ENCODE measurements around the gene SMAD5. TPM values are rescaled to one million over a fixed set of nuclear protein-coding genes. Genes with fewer than 3 reads are reported as not detected.

SMAD5 gene
- total and polyA plus RNA-seq, 2 of the 13 experiments (the other 11 are each of a cell fraction or from before 2014, with no cell fraction given), result 27.2 to 48.5 TPM

GRCh38 chr5:136212252-136212721, 79.6 kb downstream of the SMAD5 start:
- H2AFZ ChIP-seq (ENCODE audit: low read length), result no peak overlapping the region
- H3K4me2 ChIP-seq (ENCODE audit: low read depth, low read length), result no peak overlapping the region
- no peak overlapping the region for H3K9ac ChIP-seq (ENCODE audit: insufficient read depth, low read depth, low read length)
- WGBS (ENCODE audit: low lambda C conversion rate), result 39% methylated on average over 8 of the region's 10 CpGs
- in situ Hi-C loops (cut with HindIII; ENCODE audit: extremely low pct_ligation_motif_present, low pct_unique_long_range_greater_than_20kb), result loop anchor here (5.0 kb wide), 1 partner anchor 325 kb away; no protein-coding TSS in a partner anchor
- no peaks in the 10 kb centered on the region for H3K4me1 ChIP-seq (ENCODE audit: insufficient read depth, low read length)
- no peaks in the 10 kb centered on the region for H3K36me3 ChIP-seq (replicated peaks in 1 of 2; ENCODE audit: control insufficient read depth in 1 of 2, insufficient read depth in 2 of 2, low read length in 2 of 2)
- H3K27ac ChIP-seq (ENCODE audit: extremely low read length, insufficient read depth, low read length), result no peak overlapping the region
- H4K20me1 ChIP-seq (ENCODE audit: insufficient read depth, low read length), result no peaks in the 10 kb centered on the region
- no peaks in the 10 kb centered on the region for H3K9me3 ChIP-seq (ENCODE audit: low read length)
- intact Hi-C loops (cut with micrococcal nuclease; ENCODE audit: unreplicated experiment), result loop anchor here (1.0 kb wide), 1 partner anchor 325 kb away; no protein-coding TSS in a partner anchor
- H3K4me3 ChIP-seq (replicated peaks in 1 of 3; ENCODE audit: insufficient read depth in 1 of 3, low read depth in 2 of 3, low read length in 3 of 3), result no peak overlapping the region
- DNase-seq (ENCODE audit: low spot score) (peak; percentile 21), ATAC-seq (peak; percentile 63), FAIRE-seq (peak; percentile 28)
- no peaks in the 10 kb centered on the region for H3K79me2 ChIP-seq (ENCODE audit: insufficient read depth, low read length)
- ChIA-PET CTCF (ENCODE audit: low intra/inter-chr PET ratio, low total read pairs) (interaction anchor here (0.9 to 1.9 kb wide), 3 partner anchors 325 to 332 kb away, joined by 3 to 19 read pairs (median 4); no protein-coding TSS in a partner anchor), POLR2A (no interaction called here)
- H3K27me3 ChIP-seq (ENCODE audit: control insufficient read depth in 1 of 2, insufficient read depth in 2 of 2, low read length in 2 of 2), result peaks cover 0 to 44% of the 10 kb centered on the region in 2 experiments; a peak in 3 of 5 replicates
- BruUV-seq (replicated peaks), result no TSS peak
- TF ChIP-seq CTCF (CRISPR knock-in tag; IDR thresholded peaks at IDR 0.05) (peak; percentile 90), KDM2A (CRISPR knock-in tag; IDR thresholded peaks at IDR 0.05; ENCODE audit: borderline replicate concordance, low read depth) (peak; percentile 27; the same call in 1 of the 2 replicates), HOMEZ (CRISPR knock-in tag; IDR thresholded peaks at IDR 0.05; ENCODE audit: low read depth) (no peak), TRAFD1 (CRISPR knock-in tag; IDR thresholded peaks at IDR 0.05; ENCODE audit: borderline replicate concordance) (no peak), DZIP1 (CRISPR knock-in tag; IDR thresholded peaks at IDR 0.05) (no peak), RCOR2 (CRISPR knock-in tag; IDR thresholded peaks at IDR 0.05) (no peak), JARID2 (CRISPR knock-in tag; IDR thresholded peaks at IDR 0.05; ENCODE audit: insufficient replicate concordance) (no peak), FOXJ3 (CRISPR knock-in tag; IDR thresholded peaks at IDR 0.05; ENCODE audit: borderline replicate concordance) (no peak), STAG1 (CRISPR knock-in tag; IDR thresholded peaks at IDR 0.05) (peak; percentile 88), ZBTB4 (CRISPR knock-in tag; IDR thresholded peaks at IDR 0.05; ENCODE audit: borderline replicate concordance) (no peak), ZIK1 (CRISPR knock-in tag; IDR thresholded peaks at IDR 0.05; ENCODE audit: borderline replicate concordance, low read depth) (no peak), HNRNPL (IDR thresholded peaks at IDR 0.05; ENCODE audit: low read depth, low read length) (no peak)

All from HepG2 (cell line).